GM21723 (cell line): ENCODE data around the gene CT47A7.
A peak's percentile ranks its signal among the peaks of the same experiment; 100 is the strongest.
"Not testable (repeated sequence)": the region's sequence is repeated elsewhere in the genome, so short reads cannot be mapped to it uniquely, and the experiment has no call there.

Source experiments
- ATAC-seq: cut with Tn5 transposase; IDR thresholded peaks from one replicate; pipeline ENCODE4 v1.9.1; 2021; ENCODE audit warnings: mild to moderate bottlenecking, moderate library complexity; ENCODE audit not compliant: unreplicated experiment

The CT47A7 gene

DNA sequence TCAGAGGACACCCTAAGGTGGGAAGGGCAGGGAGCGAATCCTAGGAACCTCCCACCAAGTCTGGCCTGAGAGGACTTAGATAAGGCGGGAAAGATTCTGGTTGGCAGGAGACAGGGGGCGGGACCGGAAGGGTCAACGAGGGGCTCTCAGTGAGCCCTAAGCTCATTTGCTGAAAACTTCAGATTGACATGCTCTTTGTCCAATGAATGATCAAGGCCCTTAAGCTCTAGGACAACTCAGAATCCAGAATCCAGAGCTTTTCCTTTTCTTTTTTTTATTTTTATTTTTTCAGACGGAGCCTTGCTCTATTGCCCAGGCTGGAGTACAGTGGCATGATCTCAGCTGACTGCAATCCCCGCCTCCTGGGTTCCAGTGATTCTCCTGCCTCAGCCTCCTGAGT lies at the start of gene CT47A7:
Gene CT47A7, minus strand, starts transcription at position 101 of the 400 bp plus-strand sequence. CDS start 255 bp downstream, outside the sequence.
- not testable (repeated sequence) for ATAC-seq

DNA sequence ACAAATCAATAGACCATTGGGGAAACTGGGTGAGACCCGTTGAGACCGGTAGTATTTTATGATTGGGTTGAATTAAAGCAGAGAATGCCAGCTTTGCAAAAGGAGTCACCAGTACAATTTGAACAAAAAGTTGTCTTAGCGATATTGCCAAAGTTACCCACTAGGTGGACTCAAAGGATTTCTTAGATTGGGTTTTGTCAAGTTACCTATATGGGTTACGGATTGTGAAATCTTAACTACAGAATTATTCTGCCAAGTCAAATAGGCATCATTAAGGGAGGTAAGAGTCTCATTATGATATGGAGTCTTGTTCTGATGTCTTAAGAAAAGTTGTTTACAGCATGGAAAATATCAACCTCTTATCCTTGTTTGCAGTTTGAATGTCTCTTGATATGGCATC lies 44.2 kb upstream of the CT47A7 start:
- no peak for ATAC-seq

GRCh38 chrX:120999413-120999812 lies 43.0 kb upstream of the CT47A7 start:
- peak; percentile 79 for ATAC-seq

DNA sequence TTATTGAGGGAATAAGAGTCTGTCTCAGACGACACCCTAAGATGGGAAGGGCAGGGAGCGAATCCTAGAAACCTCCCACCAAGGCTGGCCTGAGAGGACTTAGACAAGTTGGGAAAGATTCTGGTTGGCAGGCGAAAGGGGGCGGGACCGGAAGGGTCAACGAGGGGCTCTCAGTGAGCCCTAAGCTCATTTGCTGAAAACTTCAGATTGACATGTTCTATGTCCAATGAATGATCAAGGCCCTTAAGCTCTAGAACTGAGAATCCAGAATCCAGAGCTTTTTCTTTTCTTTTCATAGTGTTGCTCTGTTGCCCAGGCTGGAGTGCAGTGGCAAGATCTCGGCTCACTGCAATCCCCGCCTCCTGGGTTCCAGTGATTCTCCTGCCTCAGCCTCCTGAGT lies 29.3 kb upstream of the CT47A7 start, which contains the start of gene CT47A1:
Gene CT47A1, minus strand, starts transcription at position 101 of the 400 bp plus-strand sequence. CDS start 231 bp downstream, outside the sequence.
- not testable (repeated sequence) for ATAC-seq
